Cerebellar nuclear complex (tissue), 1 donor: ENCODE results near the gene HSF5.

Experiments used
- DNase-seq, 2 experiments: peaks; one replicate each; lab custom pipeline; 2025; lab: John Stamatoyannopoulos, UW

Gene HSF5

DNA sequence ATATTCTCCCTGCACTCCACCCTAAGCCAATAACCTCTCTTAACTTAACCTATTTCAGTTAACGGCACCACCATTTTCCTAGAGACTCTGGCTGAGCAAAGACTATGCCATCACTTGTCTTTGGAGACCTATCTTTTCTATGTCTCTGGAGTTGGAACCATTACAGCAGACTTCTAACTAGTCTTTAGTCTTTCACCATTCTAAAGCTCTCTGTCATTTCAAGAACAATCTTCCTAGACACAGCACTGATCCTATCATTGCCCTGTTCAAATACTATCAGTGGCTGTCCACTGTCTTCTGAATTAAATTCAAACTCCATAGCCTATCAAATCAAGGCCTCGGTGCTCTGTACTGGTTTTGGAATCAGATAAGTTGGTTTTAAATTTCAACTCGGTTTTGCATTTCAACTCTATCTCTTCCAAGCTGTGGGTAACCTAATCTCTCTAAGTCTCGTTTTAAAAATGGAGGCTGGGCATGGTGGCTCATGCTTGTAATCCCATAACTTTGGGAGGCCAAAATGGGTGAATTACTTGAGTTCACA is 102.8 kb downstream of the HSF5 start:
- no peak for DNase-seq

DNA sequence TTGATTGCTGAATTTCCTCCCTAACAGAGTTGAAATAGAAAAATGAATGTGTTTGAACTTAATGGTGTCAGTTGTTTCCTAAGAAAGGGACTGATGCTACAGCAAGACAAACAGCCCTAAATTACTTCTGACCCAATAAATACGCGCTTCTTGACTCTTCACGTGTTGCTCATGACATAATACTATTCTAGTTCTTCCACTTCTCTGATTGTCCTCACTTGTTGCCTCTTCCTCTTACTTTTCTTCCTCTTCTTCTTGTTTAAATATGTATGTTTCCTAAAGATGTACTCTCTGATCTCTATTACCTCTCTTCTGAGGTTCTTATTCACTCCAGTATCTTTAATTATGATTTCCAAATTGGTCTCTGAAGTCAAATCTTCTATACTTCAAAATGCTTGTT is 103.3 kb downstream of the HSF5 start:
- no peak for DNase-seq

DNA sequence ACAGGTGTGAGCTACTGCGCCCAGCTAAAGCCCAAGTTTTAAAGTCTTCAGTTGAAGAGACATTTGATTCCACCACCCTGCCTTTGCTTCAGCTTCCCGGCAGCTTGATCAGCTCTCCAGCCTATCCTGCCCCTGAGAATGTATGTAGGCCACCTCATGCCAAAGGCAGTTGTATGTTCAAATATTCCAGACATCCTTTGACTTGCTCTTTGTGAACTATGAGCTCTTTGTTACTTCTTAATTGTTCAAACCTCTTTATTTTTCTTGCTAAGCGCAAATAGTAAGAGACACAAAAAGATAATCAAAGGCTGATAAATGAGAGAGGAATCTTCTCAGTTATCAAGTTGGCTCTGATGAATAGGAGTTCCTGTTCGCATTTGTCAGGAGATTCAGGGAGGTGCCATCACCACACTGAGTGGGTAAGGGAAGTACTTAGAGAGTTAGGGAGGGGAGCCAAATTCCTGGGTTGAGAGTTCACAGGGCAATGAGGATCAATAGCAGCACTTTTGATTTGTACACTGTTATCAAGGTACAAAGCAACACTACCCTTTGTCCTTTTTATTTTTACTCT is 104.2 kb downstream of the HSF5 start:
- no peak for DNase-seq

DNA sequence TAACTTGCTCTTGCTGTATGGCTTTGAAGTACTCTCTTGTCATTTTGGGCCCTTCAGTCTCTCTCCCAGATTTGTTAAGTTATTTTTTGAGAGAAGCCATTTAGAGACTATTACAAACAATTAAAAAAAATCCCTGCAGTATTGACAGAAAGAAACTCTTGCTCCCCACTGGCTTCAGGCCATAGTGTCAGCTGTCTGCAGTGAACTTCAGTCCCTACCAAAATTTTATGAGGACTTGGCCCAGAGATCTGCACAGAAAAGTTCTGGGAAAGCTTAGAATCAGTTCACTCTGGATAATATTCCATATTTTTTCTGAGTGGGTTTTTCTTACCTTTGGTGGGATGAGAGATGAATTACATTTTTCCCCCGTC is 105.4 kb downstream of the HSF5 start:
- no peak for DNase-seq

DNA sequence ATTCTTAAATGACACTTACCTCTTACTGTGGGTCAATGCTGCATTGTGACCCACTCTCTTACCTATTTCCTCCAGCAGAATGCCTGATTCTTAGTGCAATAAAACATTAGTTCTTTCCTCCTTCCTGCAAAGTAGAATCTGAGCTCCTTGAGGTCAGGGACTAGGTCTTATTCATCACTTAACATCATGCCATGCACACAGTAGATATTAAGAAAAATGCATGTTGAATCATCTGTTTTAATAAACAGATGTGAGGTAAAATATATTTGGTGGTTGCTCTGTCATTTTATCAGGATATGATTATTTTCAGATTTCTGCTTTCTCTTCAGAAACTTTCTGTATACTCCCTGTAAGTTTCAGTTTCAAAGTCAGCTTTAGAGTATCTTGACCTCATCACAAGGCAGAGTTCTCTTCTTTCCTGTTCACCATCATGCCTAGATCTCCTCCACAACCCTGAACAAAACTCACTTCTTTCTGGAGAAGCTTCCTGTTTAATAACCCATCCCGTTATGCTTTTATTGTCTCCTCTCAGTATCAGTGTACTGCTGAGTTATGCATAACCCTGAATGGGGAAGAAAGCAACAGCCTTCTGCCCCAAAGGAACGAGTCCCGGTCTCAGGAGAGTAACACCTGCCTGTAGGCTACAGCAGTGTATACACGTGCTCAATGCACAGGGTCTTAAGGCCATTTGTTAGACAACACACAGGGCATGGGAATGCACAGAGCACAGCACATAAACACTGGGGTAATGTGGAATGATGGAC is 105.9 kb downstream of the HSF5 start:
- no peak for DNase-seq

DNA sequence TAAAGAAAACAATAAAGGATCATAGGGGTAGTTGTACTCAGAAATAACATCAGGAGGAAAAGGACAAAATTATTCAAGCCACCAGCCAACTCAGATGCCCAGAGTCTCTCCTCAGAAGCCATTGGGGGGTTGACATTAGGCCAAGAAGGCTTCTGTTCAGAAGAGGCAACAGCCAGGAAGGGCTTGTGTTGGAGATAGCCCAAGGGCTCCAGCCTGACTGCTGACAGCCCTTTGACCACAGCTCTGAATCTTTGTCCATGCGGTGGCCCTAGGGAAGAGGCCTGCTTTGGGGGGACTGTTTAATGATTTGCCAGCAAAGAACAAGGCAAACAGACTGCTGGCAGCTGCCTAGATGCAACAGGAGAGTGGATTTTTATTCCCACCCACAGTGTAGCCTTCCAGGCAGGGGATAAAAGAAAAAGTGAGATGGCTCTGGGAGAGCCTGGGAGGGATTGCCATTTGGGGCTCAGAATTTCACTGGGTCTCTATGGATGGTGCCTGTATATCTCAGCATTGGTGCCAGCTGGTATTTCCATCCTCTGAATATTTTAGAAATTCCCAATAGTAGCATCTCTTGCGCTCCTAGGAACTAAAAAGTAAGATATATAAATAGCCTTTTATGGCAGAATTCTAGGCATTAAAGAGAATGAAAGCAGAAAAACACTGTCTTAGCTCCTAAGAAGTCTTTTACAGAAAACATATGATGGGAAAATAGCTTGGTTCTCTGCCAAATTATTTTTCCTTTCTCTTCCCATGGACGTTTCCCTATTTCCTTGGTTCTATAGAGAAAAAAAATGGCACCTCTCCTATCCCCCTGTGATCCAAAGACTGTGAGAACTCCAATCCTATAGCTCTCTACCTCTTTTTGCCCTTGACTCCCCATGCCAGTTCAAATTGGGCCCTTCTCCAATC is 106.8 kb downstream of the HSF5 start:
- peak; percentile 23 to 25 for DNase-seq

DNA sequence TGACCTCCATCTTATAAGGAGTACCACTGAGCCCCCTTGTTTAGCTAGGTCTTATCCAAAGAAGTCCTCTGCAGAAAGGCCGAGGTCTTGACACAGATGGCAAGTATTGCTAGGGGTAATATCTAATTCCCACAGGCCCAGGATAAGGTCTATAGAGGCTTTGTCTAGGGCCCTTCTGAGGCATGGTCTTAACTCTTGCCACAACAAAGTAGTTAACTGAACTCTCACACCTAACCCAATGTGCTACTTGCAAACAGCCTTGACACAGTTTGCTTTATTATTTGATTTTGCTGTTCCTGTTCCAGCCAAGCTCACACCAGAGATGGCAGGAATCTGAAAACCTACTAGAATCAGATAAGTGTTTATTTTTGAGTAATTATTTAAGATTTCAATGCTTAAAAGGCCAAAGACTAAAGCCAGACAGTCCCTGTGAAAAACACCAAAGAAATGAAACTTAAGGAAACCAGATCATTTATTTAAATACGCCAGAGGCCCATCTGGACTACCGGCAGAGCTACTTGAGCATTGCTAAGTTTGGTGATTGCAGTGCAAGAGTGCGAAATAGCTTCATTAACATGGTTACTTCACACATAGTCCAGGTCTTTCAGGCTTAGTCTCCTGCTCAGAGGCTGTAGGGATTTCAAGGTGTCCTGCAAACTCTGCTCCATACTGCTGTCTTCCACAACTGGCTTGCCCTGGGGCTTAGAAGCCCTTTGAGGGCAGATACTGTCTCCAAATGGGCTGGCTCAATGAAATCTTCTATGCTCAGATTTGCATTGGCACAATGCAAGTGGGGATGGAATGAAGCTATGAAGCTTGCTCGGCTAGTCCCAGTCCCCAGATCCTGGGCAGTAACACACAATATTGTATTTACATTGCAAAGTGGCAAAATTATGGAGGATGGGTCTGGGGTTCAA is 107.7 kb downstream of the HSF5 start:
- no peak for DNase-seq

DNA sequence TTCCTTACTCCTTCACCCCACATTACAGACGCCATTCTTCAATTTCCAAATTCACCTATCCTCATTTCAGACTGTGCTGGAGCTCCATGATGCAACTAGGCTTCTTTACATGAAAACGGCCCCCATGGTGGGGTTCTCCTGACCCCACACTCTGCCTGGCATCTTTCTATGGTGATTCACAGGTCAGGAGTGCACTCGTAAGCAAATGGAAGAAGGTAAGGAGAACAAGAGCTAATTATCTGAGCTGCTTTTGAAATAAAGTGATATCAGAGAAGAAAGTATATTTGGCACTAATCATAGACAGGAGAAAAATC is 108.7 kb downstream of the HSF5 start:
- DNase-seq, result no peak

DNA sequence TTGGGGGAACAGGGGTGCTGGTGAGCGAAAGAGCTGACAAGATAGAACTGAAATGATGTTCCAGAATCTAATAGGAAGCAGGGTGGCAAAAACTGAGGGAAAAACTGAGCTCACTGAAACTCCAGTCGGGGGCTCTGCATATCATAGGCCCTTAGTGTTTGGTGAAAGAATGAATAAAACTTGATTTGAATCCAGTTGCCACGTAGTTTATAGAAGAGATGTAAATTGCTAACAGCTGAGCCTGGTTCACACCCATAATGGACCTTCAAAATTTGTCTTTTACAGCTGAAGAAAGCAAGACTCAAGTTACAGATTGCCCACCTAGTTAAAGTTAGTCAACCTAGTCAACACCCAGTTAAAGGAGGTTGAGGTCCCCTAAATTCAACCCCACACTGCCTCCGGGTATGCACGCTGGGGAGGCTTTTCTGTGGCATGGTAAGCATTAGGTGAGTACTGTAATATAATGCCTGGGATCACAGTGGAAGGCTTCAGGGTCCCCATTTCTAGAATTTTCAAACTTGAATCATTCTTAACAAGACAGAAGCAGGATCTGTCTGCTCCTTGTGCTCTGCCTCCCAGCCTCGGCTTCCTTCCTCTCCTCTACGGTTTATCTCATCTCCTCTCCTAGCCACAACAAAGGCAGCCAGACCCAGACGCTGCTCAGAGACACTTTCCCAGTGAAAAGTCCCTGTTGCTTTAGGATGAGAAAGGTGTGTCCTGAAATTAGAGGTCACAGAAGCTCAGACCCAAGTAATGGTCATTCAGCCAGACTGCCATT is 109.3 kb downstream of the HSF5 start:
- no peak for DNase-seq

DNA sequence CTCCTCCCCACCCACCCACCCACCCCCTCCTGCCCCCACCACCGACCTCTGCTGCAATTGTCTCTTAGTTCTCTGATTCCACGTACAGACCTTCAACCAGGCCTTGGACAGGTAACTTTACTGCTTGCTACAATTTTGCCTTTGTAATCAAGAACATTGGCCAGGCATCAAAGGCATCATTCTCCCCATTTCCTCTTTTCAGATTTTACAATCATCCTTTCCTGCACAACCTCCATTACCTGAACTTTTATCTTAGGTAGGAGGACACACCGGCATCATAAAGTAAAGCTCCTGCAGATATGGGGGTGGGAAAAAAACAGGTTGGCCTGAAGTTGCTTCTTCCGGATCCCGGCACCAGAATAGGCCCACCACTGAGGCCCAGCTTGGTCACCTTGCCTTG is 110.5 kb downstream of the HSF5 start:
- DNase-seq, result no peak

DNA sequence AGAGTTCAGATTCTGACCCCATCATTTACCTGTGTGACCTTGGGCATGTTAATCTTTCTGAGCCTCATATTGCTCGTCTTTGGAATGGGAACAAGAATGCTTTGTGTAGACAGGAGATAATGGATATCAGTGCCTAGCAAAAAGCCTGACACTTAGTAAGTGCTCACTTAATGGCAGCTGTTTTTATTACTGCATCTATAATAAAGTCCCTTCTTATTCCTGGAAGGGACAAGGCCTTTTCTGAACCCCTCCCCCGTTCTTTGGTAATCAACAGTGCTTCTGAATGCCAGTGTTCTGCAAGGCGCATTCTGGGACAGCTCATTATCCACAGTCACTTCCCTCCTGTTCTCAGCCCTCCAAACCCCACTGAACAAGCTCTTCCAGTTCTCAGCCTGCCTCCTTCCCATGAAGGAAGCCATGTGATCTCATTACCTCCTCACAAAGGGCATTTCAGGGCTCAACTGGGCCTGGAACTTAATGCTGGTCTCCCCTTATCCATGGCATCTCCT is 111.1 kb downstream of the HSF5 start:
- no peak for DNase-seq

DNA sequence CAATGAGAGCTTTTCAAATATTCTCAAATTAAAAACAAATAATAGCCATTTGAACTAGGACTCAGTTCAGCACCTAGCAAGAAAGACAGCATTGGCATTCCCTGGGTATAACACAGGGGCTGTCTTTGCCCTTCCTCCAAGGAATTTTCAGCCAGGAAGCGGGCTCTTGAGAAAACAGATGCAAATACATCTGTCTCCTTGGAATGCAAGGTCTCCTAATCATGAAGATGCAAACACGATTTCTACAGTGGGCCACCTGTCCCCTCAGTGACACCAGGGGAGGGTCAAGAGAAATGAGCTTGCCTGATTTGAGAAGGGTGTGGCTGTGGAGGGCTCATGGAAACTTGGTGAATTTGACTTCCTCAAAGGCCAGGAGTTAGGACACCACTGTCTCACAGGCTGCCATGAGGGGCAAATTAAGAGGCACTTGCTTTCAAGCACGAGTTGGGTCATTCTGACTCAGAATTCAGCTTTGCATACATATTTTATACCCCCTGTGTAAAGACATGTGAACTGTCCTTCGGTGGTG is 111.7 kb downstream of the HSF5 start:
- no peak for DNase-seq

DNA sequence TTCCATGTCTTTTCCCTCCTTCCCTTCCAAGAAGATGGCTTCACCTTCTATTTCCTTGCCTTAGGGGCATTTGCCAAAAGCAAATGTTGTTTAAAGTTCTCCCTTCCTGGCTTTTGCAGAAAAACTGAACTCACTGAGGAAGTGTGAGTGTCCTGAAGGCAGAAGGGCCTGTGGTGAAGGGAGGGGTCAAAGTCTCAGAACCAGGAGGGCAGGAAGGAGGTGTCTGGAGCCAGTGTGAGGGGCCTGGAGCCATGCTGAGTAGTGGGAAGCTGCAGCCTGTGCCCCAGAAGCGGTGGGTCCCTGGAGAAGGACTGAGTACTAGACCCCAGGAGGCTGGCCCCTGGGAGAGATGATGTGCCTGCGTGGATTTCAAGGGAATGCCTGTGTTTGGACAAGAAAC is 112.4 kb downstream of the HSF5 start:
- no peak for DNase-seq

DNA sequence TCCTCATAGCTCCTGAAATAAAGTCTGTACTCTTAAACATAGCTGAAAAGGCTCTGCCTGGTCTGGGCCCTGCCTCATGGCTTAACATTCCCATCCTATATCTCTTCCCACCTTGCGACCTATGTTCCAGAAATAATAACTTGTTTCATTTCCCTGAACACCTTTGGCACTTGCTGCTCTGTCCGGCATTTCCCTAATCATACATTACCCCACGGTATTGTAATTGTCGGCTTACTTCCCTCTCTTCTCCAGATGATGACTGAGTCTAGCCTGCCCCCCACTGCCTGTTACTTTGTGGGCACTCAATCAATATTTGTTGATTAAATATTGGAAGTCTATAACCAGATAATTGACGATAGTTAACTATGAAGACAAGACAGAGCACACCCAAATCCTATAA is 113.0 kb downstream of the HSF5 start:
- DNase-seq, result no peak

DNA sequence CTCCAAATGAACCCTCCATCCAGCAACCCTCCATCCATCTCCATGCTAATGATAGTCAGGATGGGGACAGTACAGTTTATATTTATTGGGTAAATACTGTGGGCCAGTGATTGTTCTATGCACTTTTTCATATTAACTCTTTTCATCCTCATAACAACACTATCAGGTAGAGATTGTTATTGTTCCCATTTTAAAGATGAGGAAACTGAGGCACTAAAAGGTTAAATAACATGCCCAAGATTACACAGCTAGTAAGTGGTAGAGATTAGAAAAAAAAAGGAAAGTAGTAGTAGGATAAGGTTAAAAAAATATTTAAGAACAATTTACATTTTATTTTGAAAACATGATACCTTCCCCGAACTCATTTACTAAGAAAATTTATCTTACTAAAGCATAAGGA is 114.3 kb downstream of the HSF5 start:
- DNase-seq, result no peak

DNA sequence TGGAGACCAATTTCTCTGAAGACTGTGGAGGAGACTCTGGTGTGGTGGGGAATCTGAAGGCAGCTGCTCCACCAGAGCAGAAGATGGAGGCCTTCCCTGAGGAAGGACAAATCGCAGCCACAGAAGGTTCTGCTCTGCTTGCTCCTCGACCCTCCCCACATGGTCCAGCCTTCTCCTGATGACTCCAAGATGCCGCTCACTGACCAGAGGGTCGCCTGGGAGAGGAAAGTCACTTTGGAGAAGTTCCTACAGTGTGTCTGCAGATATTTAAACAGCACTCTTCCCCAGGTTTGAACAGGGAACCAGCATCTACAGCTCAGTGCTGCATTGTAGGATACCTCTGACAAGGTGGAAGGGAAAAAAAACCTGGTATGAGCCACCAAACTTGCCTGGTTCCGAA is 115.2 kb downstream of the HSF5 start:
- no peak for DNase-seq

DNA sequence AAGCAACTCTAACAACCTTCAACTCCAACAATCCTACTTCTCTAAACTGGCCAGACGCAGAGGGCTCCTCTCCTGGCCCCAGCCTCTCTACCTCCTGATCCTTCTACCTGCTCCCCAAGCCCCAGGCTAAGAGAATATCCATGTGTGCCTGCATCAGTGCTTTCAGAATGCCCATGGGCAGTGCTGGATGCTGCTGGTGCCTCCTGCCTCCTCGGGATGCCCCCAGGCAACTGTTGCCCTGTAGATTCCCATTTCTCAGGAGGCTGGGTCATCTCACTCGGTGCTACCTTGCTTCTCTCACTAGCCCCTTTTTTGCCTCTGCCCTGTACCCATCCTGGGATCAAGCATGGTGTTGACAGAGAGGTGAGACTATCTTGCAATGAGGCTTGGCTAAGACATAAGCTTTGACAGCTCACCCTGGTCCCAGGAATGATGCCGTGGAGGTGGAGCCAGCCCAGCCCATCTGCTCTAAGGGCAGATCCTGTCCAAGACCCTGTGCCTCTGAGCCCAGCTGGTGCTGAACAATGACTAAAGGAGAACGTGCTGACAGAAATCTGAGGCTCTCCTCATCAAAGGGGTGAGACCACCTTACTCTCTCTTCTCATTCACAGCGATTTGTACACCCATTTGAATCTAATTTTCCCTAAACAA is 116.8 kb downstream of the HSF5 start:
- DNase-seq, result peak in 1 of 2 experiments; percentile 46

DNA sequence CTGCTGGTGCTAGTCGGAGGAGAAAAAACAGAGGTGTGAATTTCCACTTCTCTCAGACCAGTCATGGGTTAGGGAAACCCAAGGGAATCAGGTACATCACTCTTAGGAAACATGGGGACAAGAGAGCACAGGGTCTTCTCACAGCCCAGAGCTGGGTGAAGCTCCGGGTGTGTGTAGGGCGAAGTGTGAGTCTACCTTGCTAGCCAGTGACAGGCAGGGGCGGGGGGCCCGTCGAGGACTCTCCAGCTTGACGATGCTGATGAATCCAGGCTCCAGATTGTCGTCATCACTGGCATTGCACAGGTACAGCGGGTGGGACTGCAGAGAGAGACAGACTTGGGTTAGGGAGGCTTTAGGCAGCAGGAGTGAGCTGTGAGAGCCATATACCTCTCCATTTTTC is 117.5 kb downstream of the HSF5 start:
- DNase-seq, result no peak

DNA sequence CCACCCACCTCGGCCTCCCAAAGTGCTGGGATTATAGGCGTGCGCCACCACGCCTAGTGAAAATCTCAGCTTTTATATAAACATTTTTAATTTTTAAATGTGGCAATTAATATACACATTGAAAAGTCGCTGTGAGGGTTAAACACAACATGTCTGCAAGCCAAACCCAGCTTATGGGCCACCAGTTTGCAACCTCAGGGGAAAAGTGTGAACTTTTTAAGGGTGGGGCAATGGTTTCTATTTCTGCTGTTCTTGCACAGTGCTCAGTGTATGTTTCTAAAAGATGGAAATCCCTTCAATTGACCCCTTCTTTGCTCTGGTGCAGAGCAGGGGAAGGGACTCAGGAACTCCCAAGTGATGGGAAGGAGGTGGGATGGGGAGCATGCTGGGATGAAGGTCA is 117.9 kb downstream of the HSF5 start:
- no peak for DNase-seq
